ENCODE results near the gene SRBD1. TPM values are rescaled to one million over a fixed set of nuclear protein-coding genes. Genes with fewer than 3 reads are reported as not detected.

The SRBD1 gene
- total and polyA plus RNA-seq, 7 experiments from 2014 or later: 14.0 to 28.1 (median 19.6) TPM

- H3K27me3 ChIP-seq (ENCODE audit: control insufficient read depth in 2 of 2, insufficient read depth in 2 of 2, low read length in 2 of 2): no peaks in the 10 kb centered on the region
- peaks cover 0 to 27% (median 0%) of the 10 kb centered on the region in 3 experiments for H3K36me3 ChIP-seq (ENCODE audit: control insufficient read depth in 2 of 3, insufficient read depth in 3 of 3, low read length in 3 of 3)
- intact Hi-C loops (cut with micrococcal nuclease): no loop called here
- DNase-seq (no peak), ATAC-seq (no peak)
- no peak overlapping the region for H3K4me3 Mint-ChIP-seq
- H3K9me3 Mint-ChIP-seq: no peaks in the 10 kb centered on the region
- H3K4me1 ChIP-seq (ENCODE audit: control insufficient read depth in 2 of 2, insufficient read depth in 2 of 2, low read length in 2 of 2): no peaks in the 10 kb centered on the region
- no peaks in the 10 kb centered on the region for H3K9me3 ChIP-seq (ENCODE audit: control insufficient read depth in 2 of 3, low read length in 3 of 3)
- no peaks in the 10 kb centered on the region for H3K27me3 Mint-ChIP-seq
- ChIA-PET CTCF (no interaction called here), POLR2A (no interaction called here)
- no peak overlapping the region for H3K27ac ChIP-seq (ENCODE audit: low read depth, low read length)
- H3K27ac Mint-ChIP-seq: no peak overlapping the region
- peaks cover 0 to 53% (median 43%) of the 10 kb centered on the region in 5 donors for H3K36me3 Mint-ChIP-seq
- H3K4me1 Mint-ChIP-seq: no peaks in the 10 kb centered on the region
- H3K4me3 ChIP-seq (ENCODE audit: low read length): no peak overlapping the region
These were observed 216.2 kb downstream of the SRBD1 start for GRCh38 chr2:45394842-45395241.

- Mint-ChIP-seq H3K4me1 (no peaks in the 10 kb centered on the region), H3K27me3 (no peaks in the 10 kb centered on the region), H3K36me3 (peaks cover 0 to 59% (median 50%) of the 10 kb centered on the region in 5 donors), H3K27ac (no peak overlapping the region), H3K4me3 (no peak overlapping the region), H3K9me3 (no peaks in the 10 kb centered on the region)
- Histone ChIP-seq H3K27ac (ENCODE audit: low read depth, low read length) (no peak overlapping the region), H3K27me3 (ENCODE audit: control insufficient read depth in 2 of 2, insufficient read depth in 2 of 2, low read length in 2 of 2) (no peaks in the 10 kb centered on the region), H3K4me1 (ENCODE audit: control insufficient read depth in 2 of 2, insufficient read depth in 2 of 2, low read length in 2 of 2) (no peaks in the 10 kb centered on the region), H3K36me3 (ENCODE audit: control insufficient read depth in 2 of 3, insufficient read depth in 3 of 3, low read length in 3 of 3) (peaks cover 0 to 32% (median 0%) of the 10 kb centered on the region in 3 experiments), H3K4me3 (ENCODE audit: low read length) (no peak overlapping the region), H3K9me3 (ENCODE audit: control insufficient read depth in 2 of 3, low read length in 3 of 3) (no peaks in the 10 kb centered on the region)
- ATAC-seq: no peak
- ChIA-PET POLR2A (no interaction called here), CTCF (no interaction called here)
- intact Hi-C loops (cut with micrococcal nuclease): no loop called here
- DNase-seq: no peak
These were observed 216.9 kb downstream of the SRBD1 start for GRCh38 chr2:45394216-45394615.

- no peaks in the 10 kb centered on the region for H3K27me3 ChIP-seq (ENCODE audit: control insufficient read depth in 2 of 2, insufficient read depth in 2 of 2, low read length in 2 of 2)
- H3K27ac ChIP-seq (ENCODE audit: low read depth, low read length): no peak overlapping the region
- no peak for ATAC-seq
- POLR2A ChIA-PET: no interaction called here
- DNase-seq: no peak
- H3K4me3 ChIP-seq (ENCODE audit: low read length): no peak overlapping the region
- CTCF ChIA-PET: no interaction called here
- no peaks in the 10 kb centered on the region for H3K9me3 ChIP-seq (ENCODE audit: control insufficient read depth in 2 of 3, low read length in 3 of 3)
- Mint-ChIP-seq H3K9me3 (no peaks in the 10 kb centered on the region), H3K36me3 (peaks cover 9 to 70% (median 62%) of the 10 kb centered on the region in 5 donors), H3K4me1 (no peaks in the 10 kb centered on the region), H3K27me3 (no peaks in the 10 kb centered on the region), H3K4me3 (no peak overlapping the region), H3K27ac (no peak overlapping the region)
- H3K36me3 ChIP-seq (ENCODE audit: control insufficient read depth in 2 of 3, insufficient read depth in 3 of 3, low read length in 3 of 3): peaks cover 0 to 39% (median 0%) of the 10 kb centered on the region in 3 experiments
- H3K4me1 ChIP-seq (ENCODE audit: control insufficient read depth in 2 of 2, insufficient read depth in 2 of 2, low read length in 2 of 2): no peaks in the 10 kb centered on the region
- intact Hi-C loops (cut with micrococcal nuclease): no loop called here
These were observed 219.2 kb downstream of the SRBD1 start for GRCh38 chr2:45391866-45392265.

GRCh38 chr2:45390861-45391260 lies 220.2 kb downstream of the SRBD1 start:
- Mint-ChIP-seq H3K27me3 (no peaks in the 10 kb centered on the region), H3K4me3 (no peak overlapping the region), H3K27ac (no peak overlapping the region), H3K4me1 (no peaks in the 10 kb centered on the region), H3K36me3 (peaks cover 9 to 70% (median 62%) of the 10 kb centered on the region in 5 donors), H3K9me3 (no peaks in the 10 kb centered on the region)
- Histone ChIP-seq H3K9me3 (ENCODE audit: control insufficient read depth in 2 of 3, low read length in 3 of 3) (no peaks in the 10 kb centered on the region), H3K27ac (ENCODE audit: low read depth, low read length) (no peak overlapping the region), H3K27me3 (ENCODE audit: control insufficient read depth in 2 of 2, insufficient read depth in 2 of 2, low read length in 2 of 2) (no peaks in the 10 kb centered on the region), H3K36me3 (ENCODE audit: control insufficient read depth in 2 of 3, insufficient read depth in 3 of 3, low read length in 3 of 3) (peaks cover 0 to 39% (median 0%) of the 10 kb centered on the region in 3 experiments), H3K4me3 (ENCODE audit: low read length) (no peak overlapping the region), H3K4me1 (ENCODE audit: control insufficient read depth in 2 of 2, insufficient read depth in 2 of 2, low read length in 2 of 2) (no peaks in the 10 kb centered on the region)
- ATAC-seq: no peak
- CTCF ChIA-PET: no interaction called here
- DNase-seq: no peak
- POLR2A ChIA-PET: no interaction called here
- intact Hi-C loops (cut with micrococcal nuclease): no loop called here

GRCh38 chr2:45390441-45390840 lies 220.6 kb downstream of the SRBD1 start:
- no peaks in the 10 kb centered on the region for H3K9me3 ChIP-seq (ENCODE audit: control insufficient read depth in 2 of 3, low read length in 3 of 3)
- no peak for DNase-seq
- ChIA-PET POLR2A (no interaction called here), CTCF (no interaction called here)
- H3K36me3 ChIP-seq (ENCODE audit: control insufficient read depth in 2 of 3, insufficient read depth in 3 of 3, low read length in 3 of 3): peaks cover 0 to 39% (median 0%) of the 10 kb centered on the region in 3 experiments
- H3K27ac Mint-ChIP-seq: no peak overlapping the region
- no peak overlapping the region for H3K4me3 Mint-ChIP-seq
- no peaks in the 10 kb centered on the region for H3K27me3 ChIP-seq (ENCODE audit: control insufficient read depth in 2 of 2, insufficient read depth in 2 of 2, low read length in 2 of 2)
- H3K4me1 Mint-ChIP-seq: no peaks in the 10 kb centered on the region
- ATAC-seq: no peak
- intact Hi-C loops (cut with micrococcal nuclease): no loop called here
- H3K36me3 Mint-ChIP-seq: peaks cover 9 to 68% (median 62%) of the 10 kb centered on the region in 5 donors
- no peak overlapping the region for H3K4me3 ChIP-seq (ENCODE audit: low read length)
- H3K27me3 Mint-ChIP-seq: no peaks in the 10 kb centered on the region
- no peak overlapping the region for H3K27ac ChIP-seq (ENCODE audit: low read depth, low read length)
- no peaks in the 10 kb centered on the region for H3K9me3 Mint-ChIP-seq
- H3K4me1 ChIP-seq (ENCODE audit: control insufficient read depth in 2 of 2, insufficient read depth in 2 of 2, low read length in 2 of 2): no peaks in the 10 kb centered on the region

- H3K27me3 ChIP-seq (ENCODE audit: control insufficient read depth in 2 of 2, insufficient read depth in 2 of 2, low read length in 2 of 2): no peaks in the 10 kb centered on the region
- Mint-ChIP-seq H3K36me3 (peaks cover 9 to 59% (median 52%) of the 10 kb centered on the region in 5 donors), H3K4me3 (no peak overlapping the region), H3K4me1 (no peaks in the 10 kb centered on the region), H3K9me3 (no peaks in the 10 kb centered on the region), H3K27me3 (no peaks in the 10 kb centered on the region), H3K27ac (no peak overlapping the region)
- intact Hi-C loops (cut with micrococcal nuclease): no loop called here
- H3K36me3 ChIP-seq (ENCODE audit: control insufficient read depth in 2 of 3, insufficient read depth in 3 of 3, low read length in 3 of 3): peaks cover 0 to 39% (median 0%) of the 10 kb centered on the region in 3 experiments
- H3K4me3 ChIP-seq (ENCODE audit: low read length): no peak overlapping the region
- POLR2A ChIA-PET: no interaction called here
- no peaks in the 10 kb centered on the region for H3K9me3 ChIP-seq (ENCODE audit: control insufficient read depth in 2 of 3, low read length in 3 of 3)
- CTCF ChIA-PET: no interaction called here
- DNase-seq: no peak
- H3K27ac ChIP-seq (ENCODE audit: low read depth, low read length): no peak overlapping the region
- no peak for ATAC-seq
- H3K4me1 ChIP-seq (ENCODE audit: control insufficient read depth in 2 of 2, insufficient read depth in 2 of 2, low read length in 2 of 2): no peaks in the 10 kb centered on the region
These were observed 222.4 kb downstream of the SRBD1 start for GRCh38 chr2:45388541-45389100.

- ChIA-PET POLR2A (no interaction called here), CTCF (no interaction called here)
- no peak for DNase-seq
- intact Hi-C loops (cut with micrococcal nuclease): no loop called here
- no peak overlapping the region for H3K27ac ChIP-seq (ENCODE audit: low read depth, low read length)
- no peaks in the 10 kb centered on the region for H3K27me3 Mint-ChIP-seq
- H3K4me3 Mint-ChIP-seq: no peak overlapping the region
- peaks cover 0 to 10% (median 4%) of the 10 kb centered on the region in 5 donors for H3K36me3 Mint-ChIP-seq
- no peak for ATAC-seq
- peaks cover 0 to 4% (median 0%) of the 10 kb centered on the region in 3 experiments for H3K36me3 ChIP-seq (ENCODE audit: control insufficient read depth in 2 of 3, insufficient read depth in 3 of 3, low read length in 3 of 3)
- H3K27me3 ChIP-seq (ENCODE audit: control insufficient read depth in 2 of 2, insufficient read depth in 2 of 2, low read length in 2 of 2): no peaks in the 10 kb centered on the region
- H3K9me3 ChIP-seq (ENCODE audit: control insufficient read depth in 2 of 3, low read length in 3 of 3): no peaks in the 10 kb centered on the region
- H3K4me1 ChIP-seq (ENCODE audit: control insufficient read depth in 2 of 2, insufficient read depth in 2 of 2, low read length in 2 of 2): no peaks in the 10 kb centered on the region
- no peak overlapping the region for H3K27ac Mint-ChIP-seq
- H3K9me3 Mint-ChIP-seq: peaks cover 0 to 2% (median 0%) of the 10 kb centered on the region in 11 donors
- H3K4me1 Mint-ChIP-seq: no peaks in the 10 kb centered on the region
- H3K4me3 ChIP-seq (ENCODE audit: low read length): no peak overlapping the region
These were observed 228.3 kb downstream of the SRBD1 start for GRCh38 chr2:45382744-45383143.

All from naive thymus-derived CD4-positive, alpha-beta T cell (primary cell).